HEK293 (cell line): ENCODE measurements around the gene PRRT1.

Experiments
- ZNF239 ChIP-seq: fragments of 450-650 bp; formaldehyde crosslinking; IDR thresholded peaks from 2 replicates; pipeline ENCODE4 v1.5.1; 2016; ENCODE audit warnings: missing biosample characterization, missing genetic modification characterization
- ZNF501 ChIP-seq: fragments of 450-650 bp; formaldehyde crosslinking; IDR thresholded peaks from 2 replicates; pipeline ENCODE4 v1.5.1; 2016; ENCODE audit warnings: missing biosample characterization, missing genetic modification characterization
- TF ChIP-seq, protein P1 (sequence below): fragments of 450-650 bp; formaldehyde crosslinking; IDR thresholded peaks from 2 replicates; pipeline ENCODE4 v1.5.1; 2016; ENCODE audit warnings: missing biosample characterization, missing genetic modification characterization

DNA sequence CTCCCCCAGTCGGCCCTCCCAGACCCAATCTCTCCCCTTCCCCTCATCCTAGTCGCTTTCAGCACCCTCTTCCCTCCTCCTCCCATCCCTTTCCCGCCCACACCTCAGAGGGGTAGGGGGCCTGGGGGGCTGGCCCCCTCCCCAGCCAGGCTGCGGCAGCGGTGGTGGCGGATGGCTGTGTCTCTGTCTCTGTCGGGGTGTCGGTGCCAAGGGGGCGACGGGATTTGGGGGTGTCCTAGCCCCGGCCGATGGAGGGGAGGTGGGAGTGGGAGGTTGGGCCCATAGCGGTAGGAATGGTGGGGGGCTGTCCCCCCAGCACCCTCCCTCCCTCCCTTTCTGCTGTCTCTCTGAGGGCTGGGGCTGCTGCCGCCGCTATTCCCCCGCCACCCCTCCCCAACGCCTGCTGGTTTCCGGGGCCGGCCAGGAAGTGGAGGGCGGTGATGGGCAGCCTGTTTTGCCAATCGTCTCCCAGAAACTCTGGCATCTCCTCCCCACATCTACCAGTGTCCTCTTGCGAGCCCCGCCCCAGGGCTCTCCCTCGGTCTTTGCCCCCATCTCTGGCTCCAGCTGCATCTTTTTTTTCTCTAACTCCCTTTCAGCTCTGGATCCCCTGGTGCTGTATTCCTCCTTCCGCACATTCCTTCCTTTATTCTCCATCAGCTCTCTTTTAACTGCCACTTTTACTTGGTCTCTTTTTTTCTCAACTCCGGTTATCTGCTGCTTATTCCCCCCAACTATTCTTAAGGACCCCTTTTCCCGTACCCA lies 24.2 kb upstream of the PRRT1 start, which contains the start of gene AGPAT1:
- TF ChIP-seq, protein P1, sequence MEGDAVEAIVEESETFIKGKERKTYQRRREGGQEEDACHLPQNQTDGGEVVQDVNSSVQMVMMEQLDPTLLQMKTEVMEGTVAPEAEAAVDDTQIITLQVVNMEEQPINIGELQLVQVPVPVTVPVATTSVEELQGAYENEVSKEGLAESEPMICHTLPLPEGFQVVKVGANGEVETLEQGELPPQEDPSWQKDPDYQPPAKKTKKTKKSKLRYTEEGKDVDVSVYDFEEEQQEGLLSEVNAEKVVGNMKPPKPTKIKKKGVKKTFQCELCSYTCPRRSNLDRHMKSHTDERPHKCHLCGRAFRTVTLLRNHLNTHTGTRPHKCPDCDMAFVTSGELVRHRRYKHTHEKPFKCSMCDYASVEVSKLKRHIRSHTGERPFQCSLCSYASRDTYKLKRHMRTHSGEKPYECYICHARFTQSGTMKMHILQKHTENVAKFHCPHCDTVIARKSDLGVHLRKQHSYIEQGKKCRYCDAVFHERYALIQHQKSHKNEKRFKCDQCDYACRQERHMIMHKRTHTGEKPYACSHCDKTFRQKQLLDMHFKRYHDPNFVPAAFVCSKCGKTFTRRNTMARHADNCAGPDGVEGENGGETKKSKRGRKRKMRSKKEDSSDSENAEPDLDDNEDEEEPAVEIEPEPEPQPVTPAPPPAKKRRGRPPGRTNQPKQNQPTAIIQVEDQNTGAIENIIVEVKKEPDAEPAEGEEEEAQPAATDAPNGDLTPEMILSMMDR, result no peak
- TF ChIP-seq ZNF501 (no peak; the same call in 1 of the 2 replicates), ZNF239 (tag by site-specific recombination) (no peak)
